Stimulated activated CD8-positive, alpha-beta memory T cell treated with anti-CD3 and anti-CD28 coated beads, Interleukin-4, amount 100 ng/mL, for 4 hours (primary cell): ENCODE measurements around the gene PKIG.
"Not testable (repeated sequence)": the region's sequence is repeated elsewhere in the genome, so short reads cannot be mapped to it uniquely, and the experiment has no call there.

Experiments
- DNase-seq, 2 donors: peaks; one replicate each; pipeline ENCODE4 v3.0.0-alpha.2; 2020; ENCODE audit warnings: low read depth in 2 of 2, low spot score in 1 of 2

The PKIG gene

DNA sequence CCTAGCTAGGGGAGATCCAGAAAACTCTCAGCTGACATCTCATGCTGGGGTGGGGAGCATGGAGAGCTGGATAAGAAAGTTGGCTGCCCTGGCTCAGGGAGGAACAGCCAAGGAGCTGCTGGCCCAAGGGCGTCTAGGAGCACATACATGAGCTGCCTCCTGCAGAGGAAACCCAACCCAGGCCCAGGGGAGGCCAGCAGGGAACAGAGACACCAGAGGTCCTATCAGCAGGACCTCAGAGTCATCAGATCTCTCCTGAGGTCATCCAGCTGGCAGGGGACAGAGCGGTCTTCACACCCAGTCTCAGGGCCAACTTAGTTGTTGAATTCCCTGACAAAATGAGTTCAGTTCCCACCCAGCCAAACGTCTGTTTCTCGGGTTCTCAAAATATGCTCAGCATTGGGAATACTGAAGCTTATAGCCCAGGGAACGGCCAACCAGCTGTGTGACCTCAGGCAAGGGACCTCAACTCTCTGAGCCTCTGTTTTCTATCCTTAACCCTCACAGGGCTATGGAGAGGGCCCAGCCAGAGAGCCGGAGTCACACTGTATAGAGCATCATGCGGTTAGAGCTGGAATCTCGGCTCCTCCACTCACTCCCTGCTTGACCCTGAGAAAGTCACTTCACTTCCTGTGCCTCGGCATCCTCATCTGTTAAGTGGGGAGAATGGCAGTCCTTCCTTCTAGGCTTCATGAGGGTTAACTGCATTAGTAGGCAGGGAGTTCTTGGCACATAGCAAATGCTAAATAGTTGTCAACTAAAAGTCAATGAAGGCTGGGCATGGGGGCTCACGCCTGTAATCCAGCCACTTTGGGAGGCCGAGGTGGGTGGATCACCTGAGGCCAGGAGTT is 55.4 kb downstream of the PKIG start:
- DNase-seq, result no peak

- no peak for DNase-seq
Measured at GRCh38 chr20:44640522-44640921, 58.1 kb downstream of the PKIG start.

DNA sequence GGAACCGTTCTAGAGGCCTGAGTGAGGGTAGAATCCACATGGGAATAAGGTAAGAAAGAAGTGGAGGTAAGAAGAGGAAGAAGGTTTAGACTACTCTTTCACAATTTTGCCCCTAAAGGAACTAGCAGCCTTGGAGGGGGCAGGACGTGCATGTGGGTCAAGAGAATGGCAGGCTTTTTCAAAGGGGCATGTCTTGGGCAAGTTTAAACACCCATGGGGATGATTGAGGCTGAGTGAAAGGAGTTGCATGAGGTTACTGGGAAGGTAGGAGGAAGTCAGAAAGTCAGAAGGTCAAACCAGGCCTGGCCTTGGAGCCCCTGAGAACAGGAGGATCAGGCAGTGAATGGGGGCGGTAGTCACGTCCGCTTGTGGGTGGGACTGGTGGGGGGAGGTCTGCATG is 58.9 kb downstream of the PKIG start:
- DNase-seq, result no peak

DNA sequence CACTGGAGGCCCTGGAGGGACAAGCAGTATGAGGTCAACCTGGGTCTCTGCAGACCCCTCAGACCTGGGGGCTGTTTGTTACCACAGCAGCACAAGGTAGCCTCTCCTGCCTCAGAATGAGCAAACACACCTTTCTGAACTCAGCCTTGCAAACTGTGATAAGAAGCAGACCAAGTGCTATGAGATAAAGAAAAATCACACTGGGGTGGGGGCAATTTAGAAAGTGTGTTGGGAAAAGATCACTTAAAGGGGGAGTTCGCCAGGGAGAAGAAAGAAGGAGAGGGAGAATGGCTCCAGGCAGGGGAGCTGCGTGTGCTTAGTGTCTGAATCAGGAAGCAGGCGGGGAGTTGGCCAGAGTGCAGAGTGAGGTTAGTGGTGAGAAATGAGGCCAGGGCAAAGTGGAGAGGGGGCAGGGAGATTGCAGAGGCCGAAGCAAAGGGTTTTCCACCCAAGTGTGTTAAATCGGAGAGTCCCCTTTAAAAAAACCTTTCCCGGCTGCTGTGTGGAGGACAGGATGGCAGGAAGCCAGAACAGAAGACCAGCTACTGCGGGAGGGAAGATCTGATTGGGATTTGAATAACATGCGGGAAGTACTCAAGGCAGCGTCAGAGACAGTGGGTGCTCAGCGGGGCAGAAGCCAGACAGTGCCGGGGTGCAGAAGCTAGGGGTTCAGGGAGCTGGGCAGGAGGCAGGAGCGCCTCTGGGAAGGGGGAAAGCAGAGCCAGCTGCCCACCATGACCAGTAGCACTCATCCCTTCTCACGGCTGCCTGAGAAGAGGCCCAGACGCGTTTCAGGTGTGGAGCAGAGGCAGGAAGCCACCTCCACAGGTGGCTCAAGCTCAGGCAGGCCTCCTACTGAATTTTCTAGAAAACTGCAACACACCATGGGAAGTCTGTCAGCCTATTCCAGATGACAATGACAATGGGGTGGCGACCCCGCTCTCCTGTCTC is 60.1 kb downstream of the PKIG start:
- DNase-seq, result no peak

DNA sequence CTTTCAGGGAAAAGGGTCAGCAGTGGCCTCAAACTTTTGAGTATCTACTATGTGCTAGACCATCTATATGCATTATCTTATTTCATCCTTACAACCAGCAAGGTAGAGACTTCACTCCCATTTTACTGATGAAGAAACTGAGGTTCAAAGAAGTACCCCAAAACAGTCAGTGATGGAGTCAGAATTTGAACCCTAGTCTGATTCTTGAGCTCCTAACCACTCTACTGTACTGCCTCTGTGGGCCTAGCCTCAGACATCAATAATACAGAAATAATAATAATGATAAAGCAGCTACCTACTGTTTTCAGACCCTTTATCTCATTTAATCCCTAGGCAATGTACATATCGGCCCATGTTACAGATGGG is 60.8 kb downstream of the PKIG start:
- no peak for DNase-seq

- no peak for DNase-seq
Measured at GRCh38 chr20:44643596-44644229, 61.3 kb downstream of the PKIG start.

DNA sequence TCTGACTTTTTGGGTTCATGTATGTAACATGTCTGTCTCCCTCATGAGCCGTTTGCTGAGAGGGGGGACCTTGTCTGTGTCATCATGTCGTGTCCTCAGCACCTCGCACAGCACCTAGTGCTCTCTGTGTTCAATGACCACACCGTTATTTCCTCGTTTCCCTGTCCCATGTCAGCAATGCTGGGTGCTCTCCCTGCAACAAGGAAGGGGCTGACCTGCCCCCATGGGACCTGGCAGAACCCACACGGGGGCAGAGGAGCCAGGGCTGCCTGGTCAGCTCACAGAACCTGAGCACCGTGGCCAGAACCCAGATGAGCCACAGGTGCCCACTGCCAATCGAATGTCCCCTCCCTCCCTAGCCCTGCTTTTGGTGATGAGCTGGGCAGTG is 61.8 kb downstream of the PKIG start:
- no peak for DNase-seq

DNA sequence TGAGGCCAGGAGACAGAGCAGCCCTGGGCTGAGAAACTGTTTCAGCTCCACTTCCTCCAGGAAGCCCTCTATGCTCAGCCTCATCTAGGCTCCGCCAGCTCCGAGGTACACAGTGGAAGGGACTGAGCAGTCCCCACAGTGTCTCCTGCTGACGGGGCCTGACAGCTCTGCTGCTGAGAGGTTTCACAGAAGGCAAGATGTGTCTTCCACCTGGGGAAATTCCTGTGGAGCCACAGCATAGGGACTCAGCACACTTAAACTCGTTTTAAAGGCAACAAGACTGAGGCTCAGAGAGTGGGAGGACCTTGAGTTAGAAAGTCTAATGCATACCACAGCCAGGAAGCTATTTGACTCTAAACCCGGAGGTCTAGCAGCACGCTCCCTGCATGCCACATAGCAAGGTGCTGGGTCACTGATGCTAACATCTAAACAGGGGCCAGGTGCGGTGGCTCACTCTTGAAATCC is 62.3 kb downstream of the PKIG start:
- DNase-seq, result no peak

GRCh38 chr20:44646023-44646640 is 63.8 kb downstream of the PKIG start:
- DNase-seq, result no peak

GRCh38 chr20:44646641-44647274 is 64.4 kb downstream of the PKIG start:
- no peak for DNase-seq

DNA sequence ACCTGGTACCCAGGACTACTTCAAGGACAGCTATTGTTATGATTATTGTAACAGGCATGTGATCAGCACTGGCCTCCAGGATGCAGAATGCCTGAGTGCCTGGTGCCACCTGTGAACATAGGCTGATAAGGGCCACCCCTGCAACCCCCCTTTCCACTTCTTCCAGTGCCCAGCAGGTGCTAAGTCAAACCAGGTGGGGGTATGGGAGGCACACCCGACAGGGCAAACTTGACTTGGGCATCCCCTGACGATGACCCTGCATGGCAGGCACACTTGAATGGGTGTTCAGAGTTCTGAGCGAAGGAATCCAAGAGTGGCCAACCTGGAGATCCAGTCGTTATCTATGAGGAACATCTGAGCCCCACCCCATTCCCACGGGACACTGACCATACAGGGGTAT is 65.7 kb downstream of the PKIG start:
- no peak for DNase-seq

DNA sequence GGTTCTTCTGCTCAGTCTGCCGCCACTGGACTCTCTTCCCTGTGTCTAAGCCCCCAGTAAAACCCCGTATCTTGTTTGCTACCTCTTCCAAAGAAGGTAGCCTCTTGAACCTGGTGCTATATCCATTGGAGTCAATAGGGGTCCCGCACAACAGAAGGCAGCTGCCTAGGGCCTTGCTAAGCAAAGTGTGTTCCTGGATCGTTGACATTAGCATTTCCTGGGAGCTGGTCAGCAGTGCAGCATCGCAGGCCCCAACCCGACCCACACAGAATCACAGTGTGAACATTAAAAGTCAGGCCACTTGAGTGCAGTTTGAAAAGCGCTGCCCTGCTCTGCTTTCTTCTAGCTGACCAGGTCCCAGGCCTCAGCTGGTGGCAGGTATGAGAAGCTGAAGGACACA is 66.2 kb downstream of the PKIG start:
- no peak for DNase-seq

DNA sequence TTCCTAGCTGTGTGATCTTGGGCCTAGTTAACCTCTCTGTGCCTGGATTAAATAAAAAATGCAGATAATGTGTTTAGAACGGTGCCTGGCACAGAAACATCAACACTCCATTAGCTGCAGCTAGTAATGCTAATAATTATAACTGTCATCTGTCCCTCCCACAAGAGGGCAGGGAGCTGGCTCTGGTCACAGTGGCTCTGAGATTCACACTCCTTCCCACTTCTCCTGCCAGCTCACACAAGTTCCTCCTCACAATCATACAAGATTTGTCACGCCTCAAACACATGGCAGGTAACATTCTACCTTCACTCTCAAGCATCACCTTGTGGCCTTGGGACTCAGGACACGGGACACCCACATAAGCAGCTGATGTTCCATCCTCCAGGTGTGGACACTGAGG is 66.7 kb downstream of the PKIG start:
- no peak for DNase-seq

DNA sequence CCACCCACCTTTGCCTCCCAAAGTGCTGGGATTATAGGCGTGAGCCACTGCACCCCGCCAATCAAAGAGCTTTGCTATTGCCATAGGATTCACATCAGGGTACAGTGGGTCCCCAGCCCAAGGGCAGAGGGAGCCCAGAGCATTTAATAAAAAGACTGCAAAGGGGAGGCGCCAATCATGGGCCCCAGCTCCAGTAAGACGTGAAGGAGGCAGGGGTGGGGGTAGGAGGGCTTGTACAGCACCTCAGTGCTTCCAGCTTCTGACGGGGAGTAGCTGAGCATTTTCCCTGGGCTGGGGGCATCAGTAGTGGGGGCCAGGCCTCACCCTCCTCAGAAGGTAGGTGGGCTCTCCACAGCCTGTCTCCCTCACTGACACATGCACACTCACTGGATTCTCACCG is 67.6 kb downstream of the PKIG start:
- no peak for DNase-seq

DNA sequence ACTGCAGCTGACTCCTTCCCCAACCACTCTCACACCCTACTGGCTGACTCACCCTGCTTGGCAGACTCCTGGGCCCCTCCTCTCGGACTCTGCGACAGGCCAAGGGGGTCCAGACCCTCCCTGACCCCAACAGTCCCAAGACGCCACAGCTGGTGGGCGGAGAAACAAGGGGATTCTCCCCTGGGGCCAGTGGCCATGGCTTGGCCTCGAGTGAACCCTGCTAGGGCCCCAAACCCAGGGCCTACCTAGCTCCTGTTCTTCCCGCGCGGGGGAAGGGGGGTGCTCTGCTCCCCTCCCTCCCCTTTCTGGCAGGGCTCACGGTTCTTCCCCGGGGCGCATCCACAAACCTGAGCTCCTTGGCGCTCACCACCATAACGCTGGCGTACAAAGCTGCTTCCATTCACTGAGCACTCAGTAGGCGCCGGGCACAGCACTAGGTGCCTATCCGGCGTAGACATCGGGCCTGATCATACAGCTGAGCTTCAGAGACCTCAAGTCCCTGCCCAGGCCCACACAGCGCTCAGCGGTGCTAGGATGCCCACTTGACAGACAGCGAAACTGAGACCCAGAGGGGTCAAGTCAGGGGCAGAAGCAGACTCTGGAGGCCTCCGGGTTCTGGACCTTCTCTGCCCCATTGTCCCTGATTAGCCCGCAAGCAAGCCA is 68.5 kb downstream of the PKIG start:
- no peak for DNase-seq

GRCh38 chr20:44651434-44651683 is 69.0 kb downstream of the PKIG start:
- no peak for DNase-seq

- DNase-seq, result no peak
Measured at GRCh38 chr20:44651684-44652423, 69.5 kb downstream of the PKIG start, which contains the start of gene ADA. TSS of gene ADA (minus strand) at chr20:44651699. CDS start at chr20:44651607, 92 bp downstream.

- no peak for DNase-seq
Measured at GRCh38 chr20:44653546-44653945, 71.2 kb downstream of the PKIG start.

DNA sequence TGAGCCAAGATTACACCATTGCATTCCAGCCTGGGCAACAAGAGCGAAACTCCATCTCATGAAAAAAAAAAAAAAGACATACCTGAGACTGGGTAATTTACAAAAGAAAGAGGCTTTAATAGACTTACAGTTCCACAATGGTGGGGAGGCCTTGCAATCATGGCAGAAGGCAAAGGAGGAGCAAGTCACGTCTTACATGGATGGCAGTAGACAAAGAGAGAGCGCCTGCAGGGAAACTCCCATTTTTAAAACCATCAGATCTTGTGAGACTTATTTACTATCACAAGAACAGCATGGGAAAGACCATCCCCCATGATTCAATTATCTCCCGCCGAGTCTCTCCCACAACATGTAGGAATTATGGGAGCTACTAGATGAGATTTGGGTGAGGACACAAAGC is 71.8 kb downstream of the PKIG start:
- not testable (repeated sequence) for DNase-seq

GRCh38 chr20:44656448-44656847 is 74.1 kb downstream of the PKIG start:
- no peak for DNase-seq
